Stimulated activated CD4-positive, alpha-beta T cell treated with anti-CD3 and anti-CD28 coated beads, TNF-alpha, amount 100 ng/mL, for 48 hours (primary cell): ENCODE data around the gene TPRG1.
"Not testable (repeated sequence)": the region's sequence is repeated elsewhere in the genome, so short reads cannot be mapped to it uniquely, and the experiment has no call there.

Experiments used
- DNase-seq, 3 donors: peaks; one replicate each; pipeline ENCODE4 v3.0.0-alpha.2; 2020; ENCODE audit warnings: low read depth in 3 of 3

TPRG1 gene

DNA sequence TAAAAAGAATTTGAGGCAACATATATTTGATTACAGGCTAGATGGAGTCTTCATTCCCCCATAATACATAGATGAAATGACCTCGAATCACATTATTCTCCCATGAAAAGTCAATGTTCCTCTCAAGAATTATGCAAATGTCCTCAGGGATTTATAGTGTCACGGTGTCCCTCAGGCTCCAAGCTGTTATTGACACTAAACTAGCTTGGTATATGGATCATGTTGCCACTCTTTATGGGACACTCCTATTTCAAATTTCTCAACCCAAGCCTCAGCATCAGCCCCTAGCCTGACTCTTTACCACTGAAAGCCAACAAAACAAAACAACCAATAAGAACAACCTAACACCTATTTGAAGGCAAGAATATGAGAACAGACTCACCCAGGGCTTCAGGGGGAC lies 139.8 kb downstream of the TPRG1 start:
- no peak for DNase-seq

GRCh38 chr3:189312866-189313265 lies 141.1 kb downstream of the TPRG1 start:
- DNase-seq: no peak

GRCh38 chr3:189316296-189317019 lies 144.7 kb downstream of the TPRG1 start:
- no peak for DNase-seq

DNA sequence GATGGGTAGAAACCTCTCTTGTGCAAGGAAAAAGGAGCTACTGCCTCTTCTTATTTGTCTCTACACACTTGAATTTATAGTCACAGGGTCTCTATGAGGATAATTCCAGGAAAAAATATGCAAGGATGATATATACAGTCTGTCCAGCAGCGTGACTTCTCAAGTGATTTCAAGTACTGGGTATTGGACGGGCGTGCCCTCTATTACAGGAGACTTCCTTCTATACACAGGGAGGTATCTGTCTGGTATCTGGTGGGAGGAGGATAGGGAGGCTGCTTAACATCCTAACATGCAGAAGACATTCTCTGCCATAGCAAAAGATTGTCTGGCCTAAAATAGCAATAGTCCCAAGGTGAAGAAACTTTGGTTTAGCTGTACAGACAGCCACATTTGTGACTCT lies 146.1 kb downstream of the TPRG1 start:
- no peak for DNase-seq

- DNase-seq: no peak
These were observed 148.7 kb downstream of the TPRG1 start for GRCh38 chr3:189320511-189320910.

DNA sequence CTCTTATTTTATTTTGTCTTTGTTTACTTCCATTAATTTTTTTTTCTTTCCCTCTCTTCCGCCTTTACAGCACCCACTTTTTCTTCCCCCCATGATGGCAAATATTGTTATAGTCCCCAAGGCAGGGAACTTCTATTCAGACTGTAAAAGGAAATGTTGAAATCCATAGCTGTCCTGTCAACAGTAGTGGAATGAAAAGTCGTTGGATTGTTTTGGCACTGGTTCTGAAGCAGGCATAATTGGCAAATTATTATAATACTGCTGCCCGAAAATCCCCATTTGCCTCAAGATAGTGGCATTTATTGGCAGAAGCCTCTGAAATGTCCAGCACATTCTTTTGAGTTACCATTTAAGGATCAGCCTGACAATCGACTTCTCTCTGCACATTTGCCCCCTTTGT lies 150.6 kb downstream of the TPRG1 start:
- DNase-seq: no peak

GRCh38 chr3:189324538-189325138 lies 152.9 kb downstream of the TPRG1 start:
- DNase-seq: peak; percentile 51 to 78 (median 57)

- DNase-seq: no peak
These were observed 153.7 kb downstream of the TPRG1 start for GRCh38 chr3:189325454-189325853.

DNA sequence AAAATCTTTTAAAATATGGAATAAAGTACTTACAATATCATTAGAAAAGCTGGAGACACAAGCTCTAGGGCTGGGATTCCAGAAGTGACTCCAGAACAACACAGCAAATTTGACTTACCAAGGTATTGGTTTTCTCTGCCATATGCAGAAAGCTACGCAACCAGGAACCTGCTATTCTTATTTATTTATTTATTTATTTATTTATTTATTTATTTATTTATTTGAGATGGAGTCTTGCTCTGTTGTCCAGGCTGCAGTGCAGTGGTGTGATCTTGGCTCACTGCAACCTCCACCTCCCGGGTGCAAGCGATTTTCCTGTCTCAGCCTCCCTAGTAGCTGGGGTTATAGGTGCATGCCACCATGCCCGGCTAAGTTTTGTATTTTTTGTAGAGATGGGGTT lies 157.9 kb downstream of the TPRG1 start:
- DNase-seq: not testable (repeated sequence)

GRCh38 chr3:189330066-189330465 lies 158.3 kb downstream of the TPRG1 start:
- DNase-seq: no peak

GRCh38 chr3:189331002-189331418 lies 159.2 kb downstream of the TPRG1 start:
- DNase-seq: no peak

DNA sequence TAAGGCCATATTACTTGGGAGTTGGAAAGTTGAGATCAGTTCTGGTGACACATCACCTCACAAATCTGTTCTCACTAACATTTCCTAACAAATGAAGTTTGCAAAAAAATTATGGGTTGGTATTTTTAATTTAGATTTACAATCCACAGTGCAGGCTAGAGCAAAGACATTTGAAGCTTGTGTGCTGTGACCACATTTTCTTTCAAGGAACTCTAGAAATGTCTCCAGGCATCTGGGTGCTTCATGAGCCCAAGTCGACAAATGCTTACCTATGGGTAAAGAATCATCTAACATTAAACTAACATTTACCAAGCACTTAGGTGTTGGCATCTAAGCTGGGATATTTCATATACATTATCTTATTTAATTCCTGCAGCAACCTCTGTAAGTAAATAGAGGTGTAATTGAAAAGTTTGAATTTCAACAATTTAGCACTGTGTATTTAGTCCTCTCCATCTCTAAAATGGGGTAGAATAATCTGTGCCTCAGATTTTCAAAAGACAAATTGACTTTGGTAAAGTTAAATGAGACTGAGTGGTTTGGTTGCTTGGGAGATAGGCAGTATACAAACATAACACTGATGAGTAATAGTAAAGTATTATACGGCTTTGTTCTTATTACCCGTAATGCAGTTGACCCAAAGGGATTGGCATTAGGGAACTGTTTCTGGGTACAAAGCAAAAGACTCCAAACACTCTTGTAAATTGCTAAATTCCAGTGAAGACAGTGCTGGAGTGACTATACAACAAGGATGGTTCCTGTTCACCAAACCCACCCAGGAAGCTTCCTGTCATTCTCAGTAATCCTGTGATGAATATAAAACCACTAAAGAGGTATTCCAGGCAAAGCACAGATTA lies 162.5 kb downstream of the TPRG1 start:
- DNase-seq: no peak

DNA sequence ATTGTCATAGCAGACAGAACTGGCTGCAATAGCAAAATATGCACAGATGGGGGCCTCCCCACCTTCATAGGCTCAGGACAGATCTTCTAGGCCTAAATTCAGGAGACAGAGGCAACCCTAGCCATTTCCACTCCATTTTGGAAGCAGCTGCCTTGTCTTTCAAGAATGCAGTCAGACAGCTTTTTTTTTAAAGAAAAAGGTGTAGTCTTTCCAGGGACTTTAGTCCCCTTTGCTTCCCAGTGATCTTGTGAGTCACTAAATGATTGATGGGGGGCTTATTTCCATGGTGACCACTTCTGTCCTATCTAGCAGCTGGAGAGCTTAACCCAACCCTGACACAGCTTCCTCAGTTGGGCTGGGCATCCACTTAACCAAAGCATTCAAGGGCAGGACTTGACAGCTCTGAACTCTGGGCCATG lies 165.9 kb downstream of the TPRG1 start:
- no peak for DNase-seq

GRCh38 chr3:189338366-189338765 lies 166.6 kb downstream of the TPRG1 start:
- no peak for DNase-seq

- no peak for DNase-seq
These were observed 168.2 kb downstream of the TPRG1 start for GRCh38 chr3:189339996-189340395.

DNA sequence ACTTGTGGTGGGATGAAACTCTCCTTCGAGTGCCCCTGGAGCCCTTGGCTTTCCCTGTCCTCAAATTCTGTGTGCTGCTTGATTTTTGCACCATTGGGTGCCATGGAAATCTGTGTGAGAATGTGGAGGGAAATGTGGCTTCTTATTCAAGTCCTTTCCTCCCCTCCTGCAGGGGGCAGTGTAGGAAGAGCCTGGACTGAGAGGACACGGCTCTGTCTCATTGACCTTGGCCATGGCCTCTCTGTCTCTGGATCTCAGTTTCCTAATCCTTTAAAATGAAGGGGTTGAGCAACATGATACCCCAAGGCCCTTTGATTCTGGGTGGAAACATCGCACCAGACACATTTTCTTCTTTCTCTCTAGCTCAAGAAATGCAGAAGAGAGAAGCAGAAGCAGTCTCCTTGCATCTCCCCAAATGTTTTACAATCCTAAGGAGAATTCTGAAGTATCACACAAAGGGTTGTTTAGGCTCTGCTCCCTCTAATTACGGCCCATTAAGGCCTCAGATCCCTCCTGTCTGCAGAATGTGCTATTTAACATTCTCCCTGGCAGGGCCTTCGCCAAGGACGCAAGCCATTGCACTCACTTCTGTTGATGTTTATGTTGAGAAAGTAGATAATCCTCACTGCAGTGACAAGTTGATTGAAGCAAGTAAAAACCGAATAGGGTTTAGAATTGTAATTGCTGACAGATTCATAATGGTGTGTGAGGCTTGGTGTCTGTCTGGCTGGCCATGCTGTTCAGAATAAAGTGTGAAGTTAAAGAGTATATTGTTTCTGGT lies 169.1 kb downstream of the TPRG1 start:
- no peak for DNase-seq

GRCh38 chr3:189342811-189343210 lies 171.0 kb downstream of the TPRG1 start:
- no peak for DNase-seq

DNA sequence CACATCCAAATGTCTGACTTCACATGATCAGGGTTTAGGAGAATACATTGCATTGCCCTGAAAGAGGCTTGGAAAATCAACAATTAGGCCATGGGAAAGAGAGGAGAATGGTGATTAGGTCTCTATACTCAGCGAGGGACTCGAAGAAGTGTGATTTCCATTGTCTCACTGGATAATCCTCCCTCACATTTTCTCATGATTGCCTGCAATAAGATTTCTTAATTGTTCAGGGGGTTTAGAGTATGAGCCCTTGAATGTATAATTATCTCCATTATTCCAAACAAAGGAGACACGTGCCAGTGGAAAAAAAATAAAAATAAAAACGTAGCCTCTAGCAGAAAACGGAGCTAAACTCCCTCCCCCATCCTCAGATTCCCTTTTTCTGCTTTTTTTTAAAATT lies 173.2 kb downstream of the TPRG1 start:
- no peak for DNase-seq

- no peak for DNase-seq
These were observed 178.0 kb downstream of the TPRG1 start for GRCh38 chr3:189349772-189350171.

- no peak for DNase-seq
These were observed 181.7 kb downstream of the TPRG1 start for GRCh38 chr3:189353318-189353965.
